HG02623 (cell line): Measurements from ENCODE around the gene MRPL36.
"Not testable (repeated sequence)": the region's sequence is repeated elsewhere in the genome, so short reads cannot be mapped to it uniquely, and the experiment has no call there.

Source experiments
- ATAC-seq: cut with Tn5 transposase; IDR thresholded peaks from one replicate; pipeline ENCODE4 v1.9.1; 2021; ENCODE audit warnings: moderate library complexity; ENCODE audit not compliant: unreplicated experiment

MRPL36 gene

GRCh38 chr5:1815881-1816292 lies 16.2 kb upstream of the MRPL36 start:
- no peak for ATAC-seq

- ATAC-seq = no peak
Observed at GRCh38 chr5:1815071-1815786, 15.6 kb upstream of the MRPL36 start.

- ATAC-seq = no peak
Observed at GRCh38 chr5:1814183-1815020, 14.8 kb upstream of the MRPL36 start.

- ATAC-seq = no peak
Observed at GRCh38 chr5:1810581-1811101, 11.0 kb upstream of the MRPL36 start.

GRCh38 chr5:1809416-1810035 lies 9.9 kb upstream of the MRPL36 start:
- no peak for ATAC-seq

GRCh38 chr5:1808439-1808838 lies 8.8 kb upstream of the MRPL36 start:
- ATAC-seq = no peak

- ATAC-seq = no peak
Observed at GRCh38 chr5:1807451-1808185, 8.0 kb upstream of the MRPL36 start.

GRCh38 chr5:1806974-1807373 lies 7.3 kb upstream of the MRPL36 start:
- ATAC-seq = no peak

- ATAC-seq = no peak
Observed at GRCh38 chr5:1806199-1806598, 6.6 kb upstream of the MRPL36 start.

- no peak for ATAC-seq
Observed at GRCh38 chr5:1805736-1806135, 6.1 kb upstream of the MRPL36 start.

GRCh38 chr5:1805326-1805725 lies 5.7 kb upstream of the MRPL36 start:
- no peak for ATAC-seq

- ATAC-seq = no peak
Observed at GRCh38 chr5:1804001-1804690, 4.5 kb upstream of the MRPL36 start.

GRCh38 chr5:1803192-1803591 lies 3.6 kb upstream of the MRPL36 start:
- no peak for ATAC-seq

- ATAC-seq = no peak
Observed at GRCh38 chr5:1801967-1802295, 2.3 kb upstream of the MRPL36 start.

GRCh38 chr5:1801222-1801966 lies 1.8 kb upstream of the MRPL36 start, which contains the start of gene NDUFS6:
NDUFS6 (plus strand) TSS chr5:1801407; CDS start chr5:1801418, 11 bp downstream.
- ATAC-seq = peak; percentile 51

- ATAC-seq = peak; percentile 29
Observed at GRCh38 chr5:1800472-1801221, 1.0 kb upstream of the MRPL36 start.

GRCh38 chr5:1799110-1799601 lies 481 bp downstream of the MRPL36 start:
- peak; percentile 20 for ATAC-seq

GRCh38 chr5:1798589-1798988 lies 1.0 kb downstream of the MRPL36 start:
- ATAC-seq = not testable (repeated sequence)

- no peak for ATAC-seq
Observed at GRCh38 chr5:1797855-1798254, 1.8 kb downstream of the MRPL36 start.
